SHP77 (cell line): ENCODE data around the gene C1QTNF6.

Experiments used
- DNase-seq, 2 experiments: peaks; one replicate each; lab custom pipeline; 2025; lab: John Stamatoyannopoulos, UW

The C1QTNF6 gene

DNA sequence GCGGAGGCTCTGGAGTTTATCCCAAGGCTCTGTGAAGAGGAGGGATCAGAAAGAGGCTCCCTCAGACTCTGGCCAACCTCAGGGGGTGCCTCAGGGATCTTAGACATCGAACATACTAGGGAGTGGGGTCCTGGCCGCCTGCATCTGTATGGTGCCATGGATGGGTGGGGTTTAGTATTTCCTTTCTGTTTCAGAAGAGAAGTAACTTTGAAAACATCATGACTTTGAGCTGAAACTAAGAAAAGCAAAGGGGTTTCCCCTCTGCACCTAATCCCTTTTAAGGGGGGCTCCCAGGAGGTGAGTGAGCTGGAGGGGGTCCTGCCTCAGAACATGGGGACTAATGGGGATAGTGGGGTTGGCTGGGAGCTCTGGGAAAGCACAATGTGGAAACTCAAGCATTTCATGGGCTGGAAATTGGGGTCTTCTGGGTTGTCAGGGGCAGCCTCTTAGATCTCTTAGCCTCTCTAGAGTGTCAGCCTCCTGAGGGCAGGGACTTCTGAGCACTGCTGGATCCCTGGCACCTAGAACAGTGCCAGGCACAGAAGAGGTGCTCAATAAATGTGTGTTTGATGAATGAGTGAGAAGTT, 36.0 kb upstream of the C1QTNF6 start:
- DNase-seq = no peak

DNA sequence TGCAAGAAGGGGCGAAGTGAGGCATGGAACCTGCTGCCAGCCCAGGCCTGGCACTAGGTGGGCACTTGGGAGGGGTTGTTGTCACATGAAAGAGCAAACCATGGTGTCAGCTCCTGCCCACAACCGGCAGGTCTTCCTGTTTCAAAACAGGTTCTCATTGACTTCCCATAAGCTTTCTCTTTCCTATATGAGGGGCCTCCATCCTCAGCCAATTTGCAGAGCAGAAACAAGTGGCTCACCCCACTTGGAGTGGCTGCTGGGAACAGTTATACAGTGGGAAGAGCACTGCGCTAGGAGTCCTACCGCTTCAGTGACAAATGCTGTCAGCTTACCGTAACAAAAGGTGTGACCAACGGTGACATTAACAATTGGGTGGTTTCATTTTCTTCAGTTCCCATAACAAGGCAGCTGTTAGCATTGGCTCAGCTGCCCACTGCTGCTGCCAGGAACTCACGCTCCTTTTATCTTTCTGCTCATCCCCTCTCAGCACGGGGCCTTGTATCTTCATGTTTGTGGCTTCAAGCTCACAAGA, 34.5 kb upstream of the C1QTNF6 start:
- no peak for DNase-seq

GRCh38 chr22:37221424-37222333, 33.6 kb upstream of the C1QTNF6 start:
- DNase-seq = no peak

- no peak for DNase-seq
These were observed 32.5 kb upstream of the C1QTNF6 start for GRCh38 chr22:37220543-37220981.

DNA sequence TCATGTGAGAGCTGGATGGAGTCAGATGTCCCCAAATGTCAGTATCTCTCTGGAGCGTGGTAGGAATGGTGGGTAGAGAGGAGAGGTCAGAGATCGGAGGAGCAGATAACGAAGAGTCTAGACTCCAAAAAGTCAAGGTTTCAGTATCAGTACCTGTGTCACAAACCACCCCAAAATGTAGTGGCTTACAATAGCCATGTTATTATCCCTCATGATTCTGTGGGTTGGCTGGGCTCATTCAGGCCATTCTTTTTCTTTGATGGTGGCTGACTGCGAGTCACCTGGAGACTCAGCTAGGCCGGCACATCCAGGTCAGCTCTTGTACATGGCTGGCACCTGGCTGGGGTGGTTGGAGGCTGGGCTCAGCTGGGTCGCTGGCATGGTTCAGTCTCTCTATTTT, 31.5 kb upstream of the C1QTNF6 start:
- DNase-seq = no peak

GRCh38 chr22:37218771-37219411, 30.8 kb upstream of the C1QTNF6 start:
- DNase-seq = no peak

GRCh38 chr22:37218399-37218770, 30.3 kb upstream of the C1QTNF6 start:
- DNase-seq = no peak

GRCh38 chr22:37215890-37216289, 27.8 kb upstream of the C1QTNF6 start:
- DNase-seq = no peak

- DNase-seq = no peak
These were observed 26.6 kb upstream of the C1QTNF6 start for GRCh38 chr22:37214731-37215030.

GRCh38 chr22:37213941-37214730, 26.1 kb upstream of the C1QTNF6 start:
- DNase-seq = no peak

GRCh38 chr22:37213218-37213855, 25.3 kb upstream of the C1QTNF6 start:
- no peak for DNase-seq

GRCh38 chr22:37212174-37212906, 24.3 kb upstream of the C1QTNF6 start, which contains the start of gene SSTR3:
Gene SSTR3, minus strand, starts transcription at chr22:37212477. Its CDS starts 4,674 bp downstream, at chr22:37207803.
- no peak for DNase-seq

GRCh38 chr22:37211866-37212173, 23.8 kb upstream of the C1QTNF6 start:
- DNase-seq = no peak

DNA sequence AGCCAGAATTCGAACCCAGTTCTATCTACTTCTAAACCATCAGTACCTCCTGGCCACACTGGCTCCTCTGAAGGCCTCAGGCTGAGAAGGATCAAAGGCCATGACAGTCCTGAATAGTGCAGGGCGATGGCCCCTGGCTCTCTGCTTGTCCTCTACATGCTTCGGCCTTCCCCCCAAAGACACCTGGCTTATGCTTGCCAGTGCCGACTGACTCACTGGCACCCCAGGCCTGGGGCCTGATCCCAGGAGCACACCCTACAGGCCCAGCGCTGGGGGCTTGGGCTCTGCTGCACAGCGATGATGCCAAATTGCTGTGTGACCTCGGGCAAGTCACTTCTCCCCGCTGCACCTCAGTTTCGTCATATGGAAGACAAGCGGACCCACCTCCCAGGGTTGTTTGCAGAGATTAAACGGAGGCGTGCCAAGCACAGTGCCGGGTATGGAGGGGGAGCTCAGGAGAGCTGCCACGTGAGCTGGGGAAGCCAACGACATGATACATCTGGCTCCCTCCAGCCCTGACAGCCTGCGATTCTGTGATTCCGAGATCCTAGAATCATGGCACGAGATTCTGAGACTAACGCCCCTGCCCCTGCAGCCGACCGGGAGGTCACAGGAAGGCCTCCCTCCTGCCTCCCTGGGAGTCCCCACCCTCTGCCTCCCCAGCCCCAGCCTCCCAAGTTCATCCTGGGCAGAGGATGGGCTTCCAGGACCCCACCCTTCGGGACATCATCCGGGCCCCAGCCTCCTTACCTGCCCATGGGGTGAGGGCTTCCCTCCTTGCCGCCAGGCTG, 23.2 kb upstream of the C1QTNF6 start:
- DNase-seq = no peak

- DNase-seq = no peak
These were observed 22.2 kb upstream of the C1QTNF6 start for GRCh38 chr22:37210041-37210803.

GRCh38 chr22:37209140-37209845, 21.2 kb upstream of the C1QTNF6 start:
- no peak for DNase-seq

DNA sequence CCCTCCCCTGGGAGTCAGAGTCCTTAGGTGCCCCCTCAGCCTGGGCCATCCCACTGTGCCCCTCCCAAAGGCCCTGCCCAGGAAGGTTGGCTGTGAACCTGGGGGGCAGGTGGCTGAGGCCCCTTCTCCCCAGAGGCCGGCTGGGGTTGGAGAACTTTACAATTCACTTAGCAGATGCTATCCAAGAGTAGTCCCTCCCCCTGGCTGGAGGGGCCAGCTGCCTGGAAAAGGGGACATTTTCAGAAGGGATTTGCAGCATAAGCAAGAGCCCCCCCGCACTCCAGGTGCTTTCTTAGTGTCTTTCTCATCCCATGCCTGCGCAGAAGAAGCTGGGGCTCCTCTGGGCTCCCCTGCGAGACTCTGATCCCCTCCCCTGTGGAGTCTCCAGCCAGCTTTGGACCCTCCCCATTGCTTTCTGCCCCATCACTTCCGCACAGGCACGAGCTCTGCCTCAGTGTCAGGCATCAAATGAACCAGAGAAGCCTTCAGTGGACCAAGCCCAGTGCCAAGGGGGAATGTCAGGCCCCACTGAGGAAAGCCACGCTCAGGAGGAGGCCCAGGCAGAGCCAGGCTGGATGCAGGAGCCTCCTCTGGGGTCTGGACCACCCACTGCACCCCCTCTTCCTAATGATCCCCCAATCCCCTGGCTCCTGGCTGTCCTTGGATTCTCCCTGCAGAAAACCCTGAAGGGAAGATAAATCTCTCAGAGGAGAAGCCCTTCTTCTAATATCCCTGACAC, 20.5 kb upstream of the C1QTNF6 start:
- DNase-seq = no peak

DNA sequence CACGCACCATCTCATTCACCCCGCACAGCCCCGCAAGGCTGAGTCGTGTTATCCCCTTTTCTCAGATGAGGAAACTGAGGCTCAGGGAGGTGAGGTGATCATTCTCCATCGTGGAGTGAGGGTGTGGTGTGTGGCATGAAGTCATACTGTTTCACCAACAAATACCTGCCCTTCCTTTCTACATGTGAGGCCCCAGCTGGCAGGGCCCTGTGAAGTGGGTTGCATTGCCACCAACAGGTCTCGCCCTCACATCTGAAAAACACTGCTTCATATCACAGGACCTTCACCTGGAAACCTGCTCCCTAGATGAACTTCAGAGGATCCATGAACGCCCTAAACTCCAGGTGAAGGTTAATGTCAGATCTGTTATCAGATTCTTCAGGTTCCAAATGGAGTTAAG, 19.9 kb upstream of the C1QTNF6 start:
- no peak for DNase-seq
